Neural cell (in vitro differentiated cells): Measurements from ENCODE around the gene CCDC149.

Experiments used
- EP300 ChIP-seq: fragments of 450-650 bp; conservative IDR thresholded peaks from 2 replicates; pipeline ENCODE4 v1.6.1; 2014; ENCODE audit warnings: antibody characterized with exemption, mild to moderate bottlenecking, moderate library complexity; ENCODE audit not compliant: poor library complexity, severe bottlenecking
- EZH2 ChIP-seq: fragments of 200-600, 300-800 bp; shearing (Covaris generic), sonication (generic); IDR thresholded peaks from 2 replicates; pipeline ENCODE4 v1.6.1; 2014; ENCODE audit warnings: antibody characterized with exemption, low read length, borderline replicate concordance, mild to moderate bottlenecking; ENCODE audit not compliant: insufficient read depth, poor library complexity, severe bottlenecking
- MXI1 ChIP-seq: fragments of 450-650 bp; conservative IDR thresholded peaks from 2 replicates; pipeline ENCODE4 v1.6.1; 2014; ENCODE audit warnings: antibody characterized with exemption, mild to moderate bottlenecking; ENCODE audit not compliant: poor library complexity, severe bottlenecking
- POLR2AphosphoS5 ChIP-seq: IDR thresholded peaks from 2 replicates; pipeline ENCODE4 v1.6.1; 2012
- RAD21 ChIP-seq: fragments of 450-650 bp; conservative IDR thresholded peaks from 2 replicates; pipeline ENCODE4 v1.6.1; 2014; ENCODE audit warnings: antibody characterized with exemption, mild to moderate bottlenecking, moderate library complexity
- SMC3 ChIP-seq: fragments of 450-650 bp; conservative IDR thresholded peaks from 2 replicates; pipeline ENCODE4 v1.6.1; 2014; ENCODE audit warnings: antibody characterized with exemption, mild to moderate bottlenecking, moderate library complexity; ENCODE audit not compliant: poor library complexity
- TF ChIP-seq, protein P1 (sequence below): fragments of 450-650 bp; IDR thresholded peaks from 2 replicates; pipeline ENCODE4 v1.5.1; 2014; ENCODE audit warnings: antibody characterized with exemption, mild to moderate bottlenecking, moderate library complexity; ENCODE audit not compliant: poor library complexity, severe bottlenecking
- TF ChIP-seq, protein P2 (sequence below): IDR thresholded peaks from 2 replicates; pipeline ENCODE4 v1.6.1; 2012; ENCODE audit warnings: borderline replicate concordance

DNA sequence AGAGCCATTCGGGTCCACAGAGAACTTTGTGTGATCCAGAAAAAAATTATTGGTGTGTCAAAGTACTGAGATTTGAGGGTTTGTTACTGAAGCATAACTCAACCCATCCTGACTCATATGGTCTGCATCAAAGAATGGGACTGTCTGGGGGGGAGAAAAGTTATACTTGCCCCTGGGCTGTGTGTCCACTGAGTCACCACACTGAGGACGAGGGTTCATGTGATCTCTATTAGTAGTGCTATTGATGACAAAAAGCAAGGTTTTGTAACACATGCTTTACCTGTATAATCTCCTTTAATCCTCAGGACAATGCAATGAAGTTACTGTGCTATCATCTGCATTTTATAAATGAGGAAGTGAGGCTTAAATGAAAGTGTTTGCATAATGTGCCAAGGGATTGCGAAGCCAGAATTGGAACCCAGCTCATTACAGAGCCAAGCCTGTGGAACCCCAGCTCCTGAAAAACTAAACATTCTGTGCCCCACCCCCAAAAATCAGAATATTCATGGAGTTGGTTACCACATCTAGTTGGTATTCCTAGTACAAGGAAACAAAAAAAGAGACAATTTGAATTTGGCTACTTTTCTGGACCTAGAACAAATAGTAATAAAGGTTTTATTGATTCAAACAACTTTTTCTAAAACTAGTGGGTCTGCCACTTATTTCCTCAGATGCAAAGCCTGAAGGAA, 31.2 kb downstream of the CCDC149 start:
- TF ChIP-seq, protein P1, sequence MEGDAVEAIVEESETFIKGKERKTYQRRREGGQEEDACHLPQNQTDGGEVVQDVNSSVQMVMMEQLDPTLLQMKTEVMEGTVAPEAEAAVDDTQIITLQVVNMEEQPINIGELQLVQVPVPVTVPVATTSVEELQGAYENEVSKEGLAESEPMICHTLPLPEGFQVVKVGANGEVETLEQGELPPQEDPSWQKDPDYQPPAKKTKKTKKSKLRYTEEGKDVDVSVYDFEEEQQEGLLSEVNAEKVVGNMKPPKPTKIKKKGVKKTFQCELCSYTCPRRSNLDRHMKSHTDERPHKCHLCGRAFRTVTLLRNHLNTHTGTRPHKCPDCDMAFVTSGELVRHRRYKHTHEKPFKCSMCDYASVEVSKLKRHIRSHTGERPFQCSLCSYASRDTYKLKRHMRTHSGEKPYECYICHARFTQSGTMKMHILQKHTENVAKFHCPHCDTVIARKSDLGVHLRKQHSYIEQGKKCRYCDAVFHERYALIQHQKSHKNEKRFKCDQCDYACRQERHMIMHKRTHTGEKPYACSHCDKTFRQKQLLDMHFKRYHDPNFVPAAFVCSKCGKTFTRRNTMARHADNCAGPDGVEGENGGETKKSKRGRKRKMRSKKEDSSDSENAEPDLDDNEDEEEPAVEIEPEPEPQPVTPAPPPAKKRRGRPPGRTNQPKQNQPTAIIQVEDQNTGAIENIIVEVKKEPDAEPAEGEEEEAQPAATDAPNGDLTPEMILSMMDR: no peak
- no peak for TF ChIP-seq EZH2
- no peak for TF ChIP-seq EP300
- no peak for TF ChIP-seq RAD21
- no peak for TF ChIP-seq POLR2AphosphoS5
- no peak for TF ChIP-seq MXI1
- TF ChIP-seq SMC3: no peak
- TF ChIP-seq, protein P2, sequence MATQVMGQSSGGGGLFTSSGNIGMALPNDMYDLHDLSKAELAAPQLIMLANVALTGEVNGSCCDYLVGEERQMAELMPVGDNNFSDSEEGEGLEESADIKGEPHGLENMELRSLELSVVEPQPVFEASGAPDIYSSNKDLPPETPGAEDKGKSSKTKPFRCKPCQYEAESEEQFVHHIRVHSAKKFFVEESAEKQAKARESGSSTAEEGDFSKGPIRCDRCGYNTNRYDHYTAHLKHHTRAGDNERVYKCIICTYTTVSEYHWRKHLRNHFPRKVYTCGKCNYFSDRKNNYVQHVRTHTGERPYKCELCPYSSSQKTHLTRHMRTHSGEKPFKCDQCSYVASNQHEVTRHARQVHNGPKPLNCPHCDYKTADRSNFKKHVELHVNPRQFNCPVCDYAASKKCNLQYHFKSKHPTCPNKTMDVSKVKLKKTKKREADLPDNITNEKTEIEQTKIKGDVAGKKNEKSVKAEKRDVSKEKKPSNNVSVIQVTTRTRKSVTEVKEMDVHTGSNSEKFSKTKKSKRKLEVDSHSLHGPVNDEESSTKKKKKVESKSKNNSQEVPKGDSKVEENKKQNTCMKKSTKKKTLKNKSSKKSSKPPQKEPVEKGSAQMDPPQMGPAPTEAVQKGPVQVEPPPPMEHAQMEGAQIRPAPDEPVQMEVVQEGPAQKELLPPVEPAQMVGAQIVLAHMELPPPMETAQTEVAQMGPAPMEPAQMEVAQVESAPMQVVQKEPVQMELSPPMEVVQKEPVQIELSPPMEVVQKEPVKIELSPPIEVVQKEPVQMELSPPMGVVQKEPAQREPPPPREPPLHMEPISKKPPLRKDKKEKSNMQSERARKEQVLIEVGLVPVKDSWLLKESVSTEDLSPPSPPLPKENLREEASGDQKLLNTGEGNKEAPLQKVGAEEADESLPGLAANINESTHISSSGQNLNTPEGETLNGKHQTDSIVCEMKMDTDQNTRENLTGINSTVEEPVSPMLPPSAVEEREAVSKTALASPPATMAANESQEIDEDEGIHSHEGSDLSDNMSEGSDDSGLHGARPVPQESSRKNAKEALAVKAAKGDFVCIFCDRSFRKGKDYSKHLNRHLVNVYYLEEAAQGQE: no peak
